WTC11 (cell line): ENCODE results near the gene COL5A3. TPM values are rescaled to one million over a fixed set of nuclear protein-coding genes. Genes with fewer than 3 reads are reported as not detected.

Experiments
- ATAC-seq: fragments of 200-7000 bp; cut with Tn5 transposase; 2 replicates; pipeline ENCODE4 v1.10.0; 2021; ENCODE audit warnings: mild to moderate bottlenecking, moderate library complexity
- CTCF ChIA-PET: fragments of 300-600 bp; sonication (Branson Sonifier 250); formaldehyde crosslinking; loops from one replicate; lab custom pipeline; 2021; ENCODE audit warnings: antibody characterized with exemption; lab: Charles Lee
- POLR2A ChIA-PET: fragments of 350-600 bp; sonication (Branson Sonifier 250); formaldehyde crosslinking; loops from one replicate; lab custom pipeline; 2021; ENCODE audit warnings: antibody characterized with exemption; lab: Charles Lee
- DNase-seq: peaks from one replicate; pipeline ENCODE4 v3.0.0; 2021; ENCODE audit warnings: low spot score
- H3K27ac Mint-ChIP-seq: 2 replicates; pipeline ENCODE4 v1.8.0; 2021; ENCODE audit warnings: mixed read lengths
- H3K27me3 Mint-ChIP-seq: 2 replicates; pipeline ENCODE4 v1.8.0; 2021; ENCODE audit warnings: low read depth, mild to moderate bottlenecking, moderate library complexity, mixed read lengths
- H3K36me3 Mint-ChIP-seq: 2 replicates; pipeline ENCODE4 v1.8.0; 2021; ENCODE audit warnings: mixed read lengths
- H3K4me1 Mint-ChIP-seq: 2 replicates; pipeline ENCODE4 v1.8.0; 2022; ENCODE audit warnings: mixed read lengths
- H3K4me3 Mint-ChIP-seq: 2 replicates; pipeline ENCODE4 v1.8.0; 2021; ENCODE audit warnings: mild to moderate bottlenecking, moderate library complexity, mixed read lengths
- H3K9me3 Mint-ChIP-seq: 2 replicates; pipeline ENCODE4 v1.8.0; 2021; ENCODE audit warnings: mixed read lengths
- CREM ChIP-seq: sonication (generic); formaldehyde crosslinking; IDR thresholded peaks from 2 replicates; pipeline ENCODE4 v1.8.1; 2022; ENCODE audit warnings: mild to moderate bottlenecking, missing genetic modification reagents, moderate library complexity
- E2F5 ChIP-seq: sonication (generic); formaldehyde crosslinking; IDR thresholded peaks from 2 replicates; pipeline ENCODE4 v1.8.1; 2022; ENCODE audit warnings: mild to moderate bottlenecking, moderate library complexity, missing genetic modification reagents
- GABPB1 ChIP-seq: sonication (generic); formaldehyde crosslinking; IDR thresholded peaks from 2 replicates; pipeline ENCODE4 v1.8.1; 2023; ENCODE audit warnings: mild to moderate bottlenecking, missing genetic modification reagents
- GTF2I ChIP-seq: fragments of 250-450 bp; sonication (Bioruptor Pico); conservative IDR thresholded peaks from 2 replicates; pipeline ENCODE4 v1.4.0; 2021; ENCODE audit warnings: mild to moderate bottlenecking
- NFATC4 ChIP-seq: fragments of 250-450 bp; sonication (Bioruptor Pico); IDR thresholded peaks from 2 replicates; pipeline ENCODE4 v1.9.0; 2021; ENCODE audit warnings: mild to moderate bottlenecking
- NR3C1 ChIP-seq: sonication (generic); formaldehyde crosslinking; conservative IDR thresholded peaks from 2 replicates; pipeline ENCODE4 v1.8.1; 2023; ENCODE audit warnings: low read depth, mild to moderate bottlenecking, missing genetic modification reagents
- SOX15 ChIP-seq: fragments of 250-450 bp; sonication (Bioruptor Pico); IDR thresholded peaks from 2 replicates; pipeline ENCODE4 v1.9.0; 2021; ENCODE audit warnings: mild to moderate bottlenecking
- STAT6 ChIP-seq: sonication (generic); formaldehyde crosslinking; conservative IDR thresholded peaks from 2 replicates; pipeline ENCODE4 v1.8.1; 2023; ENCODE audit warnings: mild to moderate bottlenecking, low read depth, missing genetic modification reagents, moderate library complexity
- TP53 ChIP-seq: sonication (generic); formaldehyde crosslinking; IDR thresholded peaks from 2 replicates; pipeline ENCODE4 v1.8.1; 2023; ENCODE audit warnings: mild to moderate bottlenecking, missing genetic modification reagents
- ZNF121 ChIP-seq: sonication (generic); formaldehyde crosslinking; IDR thresholded peaks from 2 replicates; pipeline ENCODE4 v1.8.0; 2023; ENCODE audit warnings: missing genetic modification reagents
- ZNF281 ChIP-seq: sonication (generic); formaldehyde crosslinking; IDR thresholded peaks from 2 replicates; pipeline ENCODE4 v1.8.0; 2023; ENCODE audit warnings: mild to moderate bottlenecking, missing genetic modification reagents
- ZNF512 ChIP-seq: sonication (generic); formaldehyde crosslinking; IDR thresholded peaks from 2 replicates; pipeline ENCODE4 v1.8.1; 2022; ENCODE audit warnings: missing genetic modification reagents, borderline replicate concordance
- total RNA-seq: library from RNA; stranded (reverse); gene quantifications from 3 replicates; pipeline ENCODE4 v1.2.3, GENCODE V29; 2021
- TF ChIP-seq, protein P1 (sequence below): sonication (generic); formaldehyde crosslinking; IDR thresholded peaks from 2 replicates; pipeline ENCODE4 v1.8.0; 2023; ENCODE audit warnings: missing genetic modification reagents
- TF ChIP-seq, protein P2 (sequence below): sonication (generic); formaldehyde crosslinking; IDR thresholded peaks from 2 replicates; pipeline ENCODE4 v1.8.0; 2022; ENCODE audit warnings: mild to moderate bottlenecking, missing genetic modification reagents
- TF ChIP-seq, protein P3 (sequence below): fragments of 250-450 bp; sonication (Bioruptor Pico); IDR thresholded peaks from 2 replicates; pipeline ENCODE4 v2.1.2; 2022; ENCODE audit warnings: mild to moderate bottlenecking, moderate library complexity

Gene COL5A3
- total RNA-seq, 1 experiment from 2014 or later, result 0.81 TPM

GRCh38 chr19:9996541-9996940, 13.8 kb downstream of the COL5A3 start:
- Mint-ChIP-seq H3K27ac (no peak overlapping the region), H3K27me3 (peaks cover 17% of the 10 kb centered on the region), H3K9me3 (peaks cover 2% of the 10 kb centered on the region; the same call in 1 of the 2 replicates)
- DNase-seq, result no peak
- CTCF ChIA-PET, result interaction anchor here (1.0 kb wide), 1 partner anchor 66 kb away, joined by 3 read pairs; no protein-coding TSS in a partner anchor
- TF ChIP-seq GTF2I (CRISPR knock-in tag), result no peak
- TF ChIP-seq NFATC4 (CRISPR knock-in tag), result no peak
- no peak for TF ChIP-seq NR3C1 (CRISPR knock-in tag)
- TF ChIP-seq TP53, result no peak
- TF ChIP-seq, protein P1, sequence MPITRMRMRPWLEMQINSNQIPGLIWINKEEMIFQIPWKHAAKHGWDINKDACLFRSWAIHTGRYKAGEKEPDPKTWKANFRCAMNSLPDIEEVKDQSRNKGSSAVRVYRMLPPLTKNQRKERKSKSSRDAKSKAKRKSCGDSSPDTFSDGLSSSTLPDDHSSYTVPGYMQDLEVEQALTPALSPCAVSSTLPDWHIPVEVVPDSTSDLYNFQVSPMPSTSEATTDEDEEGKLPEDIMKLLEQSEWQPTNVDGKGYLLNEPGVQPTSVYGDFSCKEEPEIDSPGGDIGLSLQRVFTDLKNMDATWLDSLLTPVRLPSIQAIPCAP, result no peak
- TF ChIP-seq ZNF512 (CRISPR knock-in tag), result no peak
- TF ChIP-seq, protein P2, sequence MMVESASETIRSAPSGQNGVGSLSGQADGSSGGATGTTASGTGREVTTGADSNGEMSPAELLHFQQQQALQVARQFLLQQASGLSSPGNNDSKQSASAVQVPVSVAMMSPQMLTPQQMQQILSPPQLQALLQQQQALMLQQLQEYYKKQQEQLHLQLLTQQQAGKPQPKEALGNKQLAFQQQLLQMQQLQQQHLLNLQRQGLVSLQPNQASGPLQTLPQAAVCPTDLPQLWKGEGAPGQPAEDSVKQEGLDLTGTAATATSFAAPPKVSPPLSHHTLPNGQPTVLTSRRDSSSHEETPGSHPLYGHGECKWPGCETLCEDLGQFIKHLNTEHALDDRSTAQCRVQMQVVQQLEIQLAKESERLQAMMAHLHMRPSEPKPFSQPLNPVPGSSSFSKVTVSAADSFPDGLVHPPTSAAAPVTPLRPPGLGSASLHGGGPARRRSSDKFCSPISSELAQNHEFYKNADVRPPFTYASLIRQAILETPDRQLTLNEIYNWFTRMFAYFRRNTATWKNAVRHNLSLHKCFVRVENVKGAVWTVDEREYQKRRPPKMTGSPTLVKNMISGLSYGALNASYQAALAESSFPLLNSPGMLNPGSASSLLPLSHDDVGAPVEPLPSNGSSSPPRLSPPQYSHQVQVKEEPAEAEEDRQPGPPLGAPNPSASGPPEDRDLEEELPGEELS, result no peak
- TF ChIP-seq CREM (CRISPR knock-in tag), result no peak
- no peak for TF ChIP-seq ZNF281
- no peak for TF ChIP-seq E2F5 (CRISPR knock-in tag)
- TF ChIP-seq, protein P3, sequence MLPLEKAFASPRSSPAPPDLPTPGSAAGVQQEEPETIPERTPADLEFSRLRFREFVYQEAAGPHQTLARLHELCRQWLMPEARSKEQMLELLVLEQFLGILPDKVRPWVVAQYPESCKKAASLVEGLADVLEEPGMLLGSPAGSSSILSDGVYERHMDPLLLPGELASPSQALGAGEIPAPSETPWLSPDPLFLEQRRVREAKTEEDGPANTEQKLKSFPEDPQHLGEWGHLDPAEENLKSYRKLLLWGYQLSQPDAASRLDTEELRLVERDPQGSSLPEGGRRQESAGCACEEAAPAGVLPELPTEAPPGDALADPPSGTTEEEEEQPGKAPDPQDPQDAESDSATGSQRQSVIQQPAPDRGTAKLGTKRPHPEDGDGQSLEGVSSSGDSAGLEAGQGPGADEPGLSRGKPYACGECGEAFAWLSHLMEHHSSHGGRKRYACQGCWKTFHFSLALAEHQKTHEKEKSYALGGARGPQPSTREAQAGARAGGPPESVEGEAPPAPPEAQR (CRISPR knock-in tag), result no peak
- no peak for TF ChIP-seq SOX15 (CRISPR knock-in tag)
- TF ChIP-seq STAT6 (CRISPR knock-in tag), result no peak
- no peak for TF ChIP-seq ZNF121 (CRISPR knock-in tag)
- no peak for TF ChIP-seq GABPB1
- TF ChIP-seq, all 79 proteins: peak for 0
- Mint-ChIP-seq H3K4me3 (no peak overlapping the region), H3K36me3 (no peaks in the 10 kb centered on the region), H3K4me1 (peaks cover 6% of the 10 kb centered on the region)
- no peak for ATAC-seq
- POLR2A ChIA-PET, result no interaction called here
